ENCODE measurements around the gene PHYKPL. TPM values are rescaled to one million over a fixed set of nuclear protein-coding genes. Genes with fewer than 3 reads are reported as not detected.
"Not testable (repeated sequence)": the region's sequence is repeated elsewhere in the genome, so short reads cannot be mapped to it uniquely, and the experiment has no call there.

The PHYKPL gene
- total RNA-seq, 2 experiments from 2014 or later: 106 to 112 TPM

- CTCF ChIA-PET: interaction anchor here (0.8 kb wide), 1 partner anchor 546 kb away, joined by 3 read pairs; no protein-coding TSS in a partner anchor
- H3K27me3 Mint-ChIP-seq: no peaks in the 10 kb centered on the region
- H3K27ac Mint-ChIP-seq: peak overlapping the region; percentile 86
- no peak for DNase-seq
- POLR2A ChIA-PET: interaction anchor here (1.2 to 1.8 kb wide), 3 partner anchors 8 to 37 kb away, joined by 5 to 9 read pairs (median 5); partner anchors contain the start of gene HNRNPAB
- H3K4me1 Mint-ChIP-seq: peaks cover 56% of the 10 kb centered on the region
- H3K9me3 Mint-ChIP-seq: no peaks in the 10 kb centered on the region
- H3K4me3 Mint-ChIP-seq: peak overlapping the region; percentile 26
- H3K36me3 Mint-ChIP-seq (ENCODE audit: low read depth): no peaks in the 10 kb centered on the region
These were observed 8.6 kb upstream of the PHYKPL start for GRCh38 chr5:178241231-178241663.

DNA sequence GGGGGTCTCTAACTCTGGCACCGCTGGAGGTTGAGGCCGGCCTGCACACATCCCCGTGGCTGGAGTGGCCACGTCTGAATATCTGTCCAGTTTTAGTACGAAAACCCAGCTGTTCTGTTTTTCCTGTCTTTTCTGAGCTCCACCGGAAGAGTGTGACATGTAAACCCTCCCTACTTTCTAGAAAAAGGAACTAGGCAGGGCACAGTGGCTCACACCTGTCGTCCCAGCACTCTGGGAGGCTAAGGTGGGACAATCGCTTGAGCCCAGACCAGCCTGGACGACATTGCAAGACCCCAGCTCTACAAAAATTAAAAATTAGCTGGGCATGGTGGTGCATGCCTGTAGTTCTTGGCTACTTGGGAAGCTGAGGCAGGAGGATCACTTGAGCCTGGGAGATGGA lies 8.2 kb upstream of the PHYKPL start:
- DNase-seq: no peak
- Mint-ChIP-seq H3K4me1 (peaks cover 57% of the 10 kb centered on the region), H3K9me3 (no peaks in the 10 kb centered on the region), H3K27ac (peak overlapping the region; percentile 86), H3K36me3 (ENCODE audit: low read depth) (no peaks in the 10 kb centered on the region), H3K4me3 (peak overlapping the region; percentile 26), H3K27me3 (no peaks in the 10 kb centered on the region)
- POLR2A ChIA-PET: interaction anchor here (0.6 to 1.8 kb wide), 4 partner anchors 8 to 37 kb away, joined by 3 to 9 read pairs (median 5); partner anchors contain the start of gene HNRNPAB
- CTCF ChIA-PET: interaction anchor here (0.8 kb wide), 1 partner anchor 547 kb away, joined by 3 read pairs; no protein-coding TSS in a partner anchor

- ChIA-PET CTCF (no interaction called here), POLR2A (interaction anchor here (0.6 to 2.1 kb wide), 4 partner anchors 9 to 36 kb away, joined by 3 to 10 read pairs (median 7); partner anchors contain the start of gene HNRNPAB)
- no peaks in the 10 kb centered on the region for H3K27me3 Mint-ChIP-seq
- H3K36me3 Mint-ChIP-seq (ENCODE audit: low read depth): no peaks in the 10 kb centered on the region
- H3K27ac Mint-ChIP-seq: peak overlapping the region; percentile 93
- peaks cover 60% of the 10 kb centered on the region for H3K4me1 Mint-ChIP-seq
- no peaks in the 10 kb centered on the region for H3K9me3 Mint-ChIP-seq
- DNase-seq: no peak
- H3K4me3 Mint-ChIP-seq: peak overlapping the region; percentile 26
These were observed 7.7 kb upstream of the PHYKPL start for GRCh38 chr5:178240341-178240741.

DNA sequence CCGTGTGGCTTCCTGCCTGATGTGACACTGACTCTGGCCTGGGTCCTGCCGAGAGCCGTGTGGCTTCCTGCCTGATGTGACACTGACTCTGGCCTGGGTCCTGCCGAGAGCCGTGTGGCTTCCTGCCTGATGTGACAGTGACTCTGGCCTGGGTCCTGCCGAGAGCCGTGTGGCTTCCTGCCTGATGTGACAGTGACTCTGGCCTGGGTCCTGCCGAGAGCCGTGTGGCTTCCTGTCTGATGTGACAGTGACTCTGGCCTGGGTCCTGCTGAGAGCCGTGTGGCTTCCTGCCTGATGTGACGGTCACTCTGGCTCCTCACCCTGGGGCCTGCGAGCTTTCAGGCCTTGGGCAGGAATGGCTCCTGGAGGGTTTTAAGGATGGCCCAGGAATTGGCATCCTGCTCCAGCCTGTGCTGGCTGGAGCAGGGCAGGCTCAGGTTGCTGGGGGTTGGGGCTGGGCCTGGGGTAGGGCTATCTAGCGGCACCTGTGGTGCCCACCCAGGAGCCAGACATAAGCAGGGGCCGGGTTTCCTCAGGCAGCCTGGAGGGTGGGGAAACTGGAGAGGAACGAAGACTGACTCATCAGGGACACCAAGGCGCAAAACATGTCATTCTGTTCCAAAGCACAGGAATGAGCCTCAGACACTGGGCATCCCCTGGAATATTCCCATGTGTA lies 7.2 kb upstream of the PHYKPL start:
- peak; percentile 53 for DNase-seq
- H3K36me3 Mint-ChIP-seq (ENCODE audit: low read depth); H3K27me3 Mint-ChIP-seq; H3K9me3 Mint-ChIP-seq; CTCF ChIA-PET: not testable (repeated sequence)
- POLR2A ChIA-PET: interaction anchor here (1.7 to 2.1 kb wide), 4 partner anchors 28 to 1384 kb away, joined by 5 to 10 read pairs (median 6); partner anchors contain the start of genes HNRNPAB and HNRNPH1
- H3K4me1 Mint-ChIP-seq: peaks cover 66% of the 10 kb centered on the region
- H3K4me3 Mint-ChIP-seq: peak overlapping the region; percentile 35
- peak overlapping the region; percentile 93 for H3K27ac Mint-ChIP-seq

DNA sequence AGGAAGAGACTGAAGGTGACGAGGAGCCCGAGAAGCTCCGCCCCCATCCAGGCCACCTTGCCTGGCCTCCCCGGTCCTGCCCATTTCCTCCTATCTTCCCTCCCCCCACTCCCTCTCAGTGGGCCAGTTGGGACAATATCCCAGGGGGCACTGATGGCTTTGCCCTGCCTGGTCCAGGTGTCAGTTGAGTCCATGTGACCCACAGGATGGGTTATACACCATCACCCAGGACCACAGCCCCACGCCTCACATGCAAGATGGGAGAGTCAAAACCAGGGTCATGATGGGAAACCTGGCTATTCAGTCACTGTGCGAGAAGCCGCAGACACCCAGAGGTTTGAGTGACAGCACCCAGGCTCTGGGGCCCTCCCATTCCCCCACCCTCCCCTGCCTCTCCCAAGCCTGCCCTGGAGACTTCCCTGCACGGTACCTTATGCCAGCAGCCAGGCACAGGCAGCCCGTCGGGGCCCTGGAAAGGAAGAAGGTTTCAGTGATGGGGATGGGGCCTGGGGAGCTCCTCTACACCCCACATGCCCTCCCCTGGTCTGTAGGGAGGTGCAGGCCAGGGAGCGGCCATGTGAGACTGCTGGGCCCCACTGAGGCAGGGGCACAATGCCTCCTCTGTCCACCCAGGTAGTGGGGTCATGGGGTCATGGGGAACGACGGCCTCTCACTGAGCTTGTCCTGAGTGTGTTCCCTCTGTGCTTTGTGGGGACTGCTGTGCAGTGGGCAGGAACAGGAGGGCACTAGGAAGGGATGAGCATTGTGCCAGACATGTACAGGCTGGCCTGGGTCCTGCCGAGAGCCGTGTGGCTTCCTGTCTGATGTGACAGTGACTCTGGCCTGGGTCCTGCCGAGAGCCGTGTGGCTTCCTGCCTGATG lies 6.3 kb upstream of the PHYKPL start:
- ChIA-PET CTCF (interaction anchor here (1.5 to 2.0 kb wide), 2 partner anchors 9 to 45 kb away, joined by 3 to 4 read pairs; no protein-coding TSS in a partner anchor), POLR2A (interaction anchor here (1.6 to 2.1 kb wide), 5 partner anchors 10 to 1385 kb away, joined by 5 to 10 read pairs (median 6); partner anchors contain the start of genes HNRNPAB and HNRNPH1)
- Mint-ChIP-seq H3K4me1 (peaks cover 74% of the 10 kb centered on the region), H3K36me3 (ENCODE audit: low read depth) (no peaks in the 10 kb centered on the region), H3K27ac (peak overlapping the region; percentile 95), H3K4me3 (peak overlapping the region; percentile 41), H3K9me3 (no peaks in the 10 kb centered on the region), H3K27me3 (no peaks in the 10 kb centered on the region)
- peak; percentile 51 for DNase-seq

- Mint-ChIP-seq H3K36me3 (ENCODE audit: low read depth) (no peaks in the 10 kb centered on the region), H3K27me3 (no peaks in the 10 kb centered on the region), H3K4me1 (peaks cover 78% of the 10 kb centered on the region), H3K4me3 (no peak overlapping the region), H3K27ac (peak overlapping the region; percentile 95), H3K9me3 (no peaks in the 10 kb centered on the region)
- ChIA-PET POLR2A (interaction anchor here (1.6 to 2.1 kb wide), 5 partner anchors 11 to 1385 kb away, joined by 5 to 10 read pairs (median 6); partner anchors contain the start of genes HNRNPAB and HNRNPH1), CTCF (interaction anchor here (1.5 to 2.0 kb wide), 2 partner anchors 9 to 45 kb away, joined by 3 to 4 read pairs; no protein-coding TSS in a partner anchor)
- no peak for DNase-seq
These were observed 5.7 kb upstream of the PHYKPL start for GRCh38 chr5:178238313-178238635.

DNA sequence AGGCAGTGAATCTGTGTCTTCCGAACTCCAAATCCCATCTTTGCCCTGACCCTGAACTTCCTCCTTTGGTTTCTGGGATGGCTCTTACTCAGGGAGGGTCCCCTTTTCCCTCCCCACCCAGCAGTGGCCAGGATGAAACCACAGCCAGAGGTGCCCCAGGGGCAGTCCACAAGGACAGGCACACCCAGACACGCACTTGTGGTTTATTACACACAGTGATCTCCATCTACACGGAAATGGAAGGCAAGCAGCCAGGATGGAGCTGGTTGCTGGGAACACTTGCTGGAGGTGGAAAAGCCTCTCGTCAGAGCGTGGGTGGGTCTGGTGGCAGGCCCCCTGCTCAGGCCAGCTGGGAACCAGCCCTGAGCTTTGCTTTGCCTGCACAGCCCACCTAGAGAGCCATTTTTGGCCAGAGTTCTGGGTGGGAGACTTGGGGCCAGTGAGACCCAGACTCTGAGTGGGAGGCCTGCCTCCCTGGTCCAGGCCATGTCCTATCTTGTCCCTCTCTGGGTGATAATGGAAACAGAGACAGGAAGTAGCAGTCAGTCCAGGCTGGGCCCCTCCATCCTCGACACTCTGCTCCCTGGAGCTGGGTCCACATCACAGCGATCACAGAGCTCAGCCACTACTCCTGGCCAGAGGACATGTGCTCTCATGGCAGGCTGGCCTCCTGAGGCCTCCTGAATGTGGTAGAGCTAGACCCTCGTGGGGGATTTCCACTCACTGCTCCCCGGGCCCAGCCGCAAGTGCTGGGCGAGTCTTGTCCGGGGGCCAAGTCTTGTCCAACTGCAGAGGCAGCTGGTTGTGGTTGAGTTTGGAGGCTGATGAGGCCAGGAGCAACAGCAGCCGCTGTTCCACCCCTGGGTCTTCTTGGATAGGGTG lies 5.1 kb upstream of the PHYKPL start:
- peak overlapping the region; percentile 95 for H3K27ac Mint-ChIP-seq
- POLR2A ChIA-PET: interaction anchor here (1.6 to 1.8 kb wide), 4 partner anchors 11 to 1386 kb away, joined by 5 to 7 read pairs (median 6); partner anchors contain the start of gene HNRNPH1
- H3K27me3 Mint-ChIP-seq: no peaks in the 10 kb centered on the region
- CTCF ChIA-PET: interaction anchor here (1.5 to 2.0 kb wide), 2 partner anchors 10 to 46 kb away, joined by 3 to 4 read pairs; no protein-coding TSS in a partner anchor
- H3K36me3 Mint-ChIP-seq (ENCODE audit: low read depth): no peaks in the 10 kb centered on the region
- H3K4me3 Mint-ChIP-seq: no peak overlapping the region
- no peaks in the 10 kb centered on the region for H3K9me3 Mint-ChIP-seq
- DNase-seq: no peak
- H3K4me1 Mint-ChIP-seq: peaks cover 81% of the 10 kb centered on the region

DNA sequence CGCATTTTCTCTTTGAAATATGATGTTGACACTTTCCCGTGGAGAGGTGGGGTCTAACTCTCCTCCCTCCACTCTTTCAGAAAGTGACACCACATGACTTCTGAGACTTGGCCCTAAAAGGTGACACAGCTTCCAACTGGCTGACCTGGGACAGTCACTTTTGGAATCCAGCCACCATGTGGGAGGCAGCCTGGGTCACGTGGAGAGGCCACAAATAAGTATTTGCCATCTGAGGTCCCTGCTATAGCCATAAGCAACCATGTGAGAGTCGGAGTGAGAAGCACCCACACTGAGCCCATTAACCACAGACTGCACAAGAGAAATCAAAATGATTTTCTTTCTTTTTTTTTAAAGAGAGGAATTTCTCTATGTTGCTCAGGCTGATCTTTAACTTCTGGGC lies 4.1 kb upstream of the PHYKPL start:
- Mint-ChIP-seq H3K9me3 (no peaks in the 10 kb centered on the region), H3K36me3 (ENCODE audit: low read depth) (peaks cover 4% of the 10 kb centered on the region), H3K27me3 (no peaks in the 10 kb centered on the region), H3K4me3 (no peak overlapping the region), H3K27ac (no peak overlapping the region), H3K4me1 (peaks cover 77% of the 10 kb centered on the region)
- POLR2A ChIA-PET: no interaction called here
- DNase-seq: no peak
- CTCF ChIA-PET: interaction anchor here (0.8 kb wide), 1 partner anchor 11 kb away, joined by 4 read pairs; no protein-coding TSS in a partner anchor

GRCh38 chr5:178236126-178236525 lies 3.5 kb upstream of the PHYKPL start:
- no peak overlapping the region for H3K4me3 Mint-ChIP-seq
- no peak for DNase-seq
- peaks cover 79% of the 10 kb centered on the region for H3K4me1 Mint-ChIP-seq
- no peaks in the 10 kb centered on the region for H3K27me3 Mint-ChIP-seq
- peak overlapping the region; percentile 18 for H3K27ac Mint-ChIP-seq
- POLR2A ChIA-PET: no interaction called here
- H3K36me3 Mint-ChIP-seq (ENCODE audit: low read depth): peaks cover 9% of the 10 kb centered on the region
- CTCF ChIA-PET: interaction anchor here (0.6 to 0.8 kb wide), 3 partner anchors 11 to 281 kb away, joined by 4 to 7 read pairs (median 5); no protein-coding TSS in a partner anchor
- H3K9me3 Mint-ChIP-seq: no peaks in the 10 kb centered on the region

DNA sequence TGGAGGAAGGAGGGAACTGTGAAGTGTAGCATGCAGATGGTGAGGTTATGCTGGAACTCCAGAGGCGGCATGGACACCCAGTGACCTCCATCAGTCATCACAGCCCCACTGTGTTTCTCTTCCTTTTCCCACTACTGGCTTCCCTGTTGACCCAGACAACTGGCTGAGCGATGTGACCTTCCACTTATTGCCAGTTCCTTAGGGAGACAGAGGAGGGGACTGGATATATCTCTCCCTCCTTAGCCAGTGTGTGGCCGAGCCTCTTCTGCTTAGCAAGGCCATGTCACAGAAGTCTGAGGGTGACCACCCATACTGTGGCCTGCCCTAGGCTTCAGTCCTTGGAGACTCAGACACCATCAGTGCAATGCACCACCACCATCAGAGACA lies 3.0 kb upstream of the PHYKPL start:
- H3K27ac Mint-ChIP-seq: peak overlapping the region; percentile 52
- peaks cover 15% of the 10 kb centered on the region for H3K36me3 Mint-ChIP-seq (ENCODE audit: low read depth)
- ChIA-PET POLR2A (interaction anchor here (0.8 to 2.0 kb wide), 4 partner anchors 11 to 31 kb away, joined by 3 to 12 read pairs (median 4); partner anchors contain the start of gene HNRNPAB), CTCF (interaction anchor here (0.6 to 1.5 kb wide), 15 partner anchors 9 to 321 kb away, joined by 3 to 13 read pairs (median 4); partner anchors contain the start of gene HNRNPAB)
- H3K4me1 Mint-ChIP-seq: peaks cover 79% of the 10 kb centered on the region
- H3K4me3 Mint-ChIP-seq: no peak overlapping the region
- DNase-seq: no peak
- no peaks in the 10 kb centered on the region for H3K27me3 Mint-ChIP-seq
- H3K9me3 Mint-ChIP-seq: no peaks in the 10 kb centered on the region

DNA sequence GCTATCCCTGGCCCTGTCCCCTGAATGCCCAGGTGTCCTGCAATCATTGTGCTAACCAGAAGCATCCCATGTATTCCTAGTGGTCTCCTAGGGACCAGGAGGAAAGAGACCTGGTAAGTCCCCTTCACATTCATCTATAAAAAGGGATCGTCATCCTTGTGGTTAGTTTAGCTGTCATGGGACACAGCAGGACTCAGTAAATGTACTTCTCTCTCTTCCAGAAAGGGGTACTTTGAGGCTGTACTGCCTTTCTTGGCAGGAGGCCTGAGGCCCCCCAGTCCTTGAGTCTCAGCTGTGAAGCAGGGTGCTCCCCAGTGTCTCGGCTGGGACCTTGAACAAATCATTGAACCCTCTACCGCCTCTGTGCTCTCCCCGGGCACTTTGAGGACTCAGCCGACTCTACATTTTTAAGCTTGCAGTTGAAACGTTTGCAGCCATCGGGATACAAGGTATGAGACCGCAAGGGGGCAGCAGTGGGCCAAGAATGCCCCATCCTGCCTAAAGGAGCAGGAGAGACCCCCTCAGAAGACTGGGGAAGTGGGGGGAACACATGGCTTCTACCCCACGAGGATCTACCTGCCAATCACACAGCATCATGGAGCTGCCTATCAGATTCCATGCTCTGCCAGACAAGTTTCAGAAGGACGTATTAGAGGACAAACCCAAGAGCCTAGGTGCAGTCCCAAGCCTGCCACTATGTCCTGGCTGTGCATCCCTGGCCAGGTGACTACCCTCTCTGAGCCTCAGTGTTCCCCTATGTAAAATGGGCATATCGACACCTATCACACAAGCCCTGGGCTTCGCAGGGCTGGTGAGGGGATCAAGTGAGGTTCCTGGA lies 2.4 kb upstream of the PHYKPL start:
- Mint-ChIP-seq H3K27ac (peak overlapping the region; percentile 69), H3K4me3 (no peak overlapping the region), H3K4me1 (peaks cover 80% of the 10 kb centered on the region), H3K9me3 (no peaks in the 10 kb centered on the region), H3K27me3 (no peaks in the 10 kb centered on the region), H3K36me3 (ENCODE audit: low read depth) (peaks cover 21% of the 10 kb centered on the region)
- ChIA-PET CTCF (interaction anchor here (0.6 to 1.5 kb wide), 17 partner anchors 9 to 1673 kb away, joined by 3 to 13 read pairs (median 3); partner anchors contain the start of gene HNRNPAB), POLR2A (interaction anchor here (0.8 to 2.0 kb wide), 5 partner anchors 10 to 391 kb away, joined by 3 to 12 read pairs (median 3); partner anchors contain the start of gene HNRNPAB)
- DNase-seq: peak; percentile 82

All from activated CD4-positive, alpha-beta memory T cell treated with anti-CD3 and anti-CD28 coated beads, Interleukin-2, amount 10 ng/mL, durations not matched to agents 7 days and 5 days (primary cell).